Measurements from ENCODE around the gene OR6K3. TPM values are rescaled to one million over a fixed set of nuclear protein-coding genes. Genes with fewer than 3 reads are reported as not detected.

Gene OR6K3
- total RNA-seq, 2 donors from 2014 or later, result not detected

DNA sequence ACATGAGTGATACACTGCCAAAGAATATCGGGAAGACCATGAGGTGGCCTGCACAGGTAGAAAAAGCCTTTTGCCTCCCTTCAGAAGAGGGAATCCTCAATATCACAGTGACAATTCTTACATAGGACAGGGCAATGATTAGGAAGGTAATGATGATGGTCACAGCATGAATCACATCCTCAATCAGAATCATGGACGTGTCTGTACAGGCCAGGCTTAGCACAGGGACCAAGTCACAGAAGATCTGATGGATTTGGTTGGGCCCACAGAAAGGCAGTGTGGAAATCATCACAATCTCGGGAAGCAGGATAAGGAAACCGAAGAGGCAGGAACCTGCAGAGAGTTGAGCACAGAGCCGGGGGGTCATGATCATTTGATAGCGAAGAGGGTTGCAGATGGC lies 3.2 kb downstream of the OR6K3 start:
- 93% methylated on average over 6 of the region's 6 CpGs for WGBS
- no peak for DNase-seq (ENCODE audit: low spot score)
- TF ChIP-seq POLR2A (IDR thresholded peaks at IDR 0.05) (no peak), POLR2AphosphoS5 (IDR thresholded peaks at IDR 0.05) (no peak)
- TF ChIP-seq, protein P1, sequence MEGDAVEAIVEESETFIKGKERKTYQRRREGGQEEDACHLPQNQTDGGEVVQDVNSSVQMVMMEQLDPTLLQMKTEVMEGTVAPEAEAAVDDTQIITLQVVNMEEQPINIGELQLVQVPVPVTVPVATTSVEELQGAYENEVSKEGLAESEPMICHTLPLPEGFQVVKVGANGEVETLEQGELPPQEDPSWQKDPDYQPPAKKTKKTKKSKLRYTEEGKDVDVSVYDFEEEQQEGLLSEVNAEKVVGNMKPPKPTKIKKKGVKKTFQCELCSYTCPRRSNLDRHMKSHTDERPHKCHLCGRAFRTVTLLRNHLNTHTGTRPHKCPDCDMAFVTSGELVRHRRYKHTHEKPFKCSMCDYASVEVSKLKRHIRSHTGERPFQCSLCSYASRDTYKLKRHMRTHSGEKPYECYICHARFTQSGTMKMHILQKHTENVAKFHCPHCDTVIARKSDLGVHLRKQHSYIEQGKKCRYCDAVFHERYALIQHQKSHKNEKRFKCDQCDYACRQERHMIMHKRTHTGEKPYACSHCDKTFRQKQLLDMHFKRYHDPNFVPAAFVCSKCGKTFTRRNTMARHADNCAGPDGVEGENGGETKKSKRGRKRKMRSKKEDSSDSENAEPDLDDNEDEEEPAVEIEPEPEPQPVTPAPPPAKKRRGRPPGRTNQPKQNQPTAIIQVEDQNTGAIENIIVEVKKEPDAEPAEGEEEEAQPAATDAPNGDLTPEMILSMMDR (IDR thresholded peaks at IDR 0.05), result no peak
- no peaks in the 10 kb centered on the region for H3K4me1 ChIP-seq (replicated peaks)
- no peaks in the 10 kb centered on the region for H3K36me3 ChIP-seq
- no peak overlapping the region for H3K27ac ChIP-seq
- no peaks in the 10 kb centered on the region for H3K27me3 ChIP-seq (replicated peaks; ENCODE audit: insufficient read depth)
- intact Hi-C loops (cut with DNase I), result no loop called here
- H3K9me3 ChIP-seq, result no peaks in the 10 kb centered on the region
- no peak overlapping the region for H3K4me3 ChIP-seq

DNA sequence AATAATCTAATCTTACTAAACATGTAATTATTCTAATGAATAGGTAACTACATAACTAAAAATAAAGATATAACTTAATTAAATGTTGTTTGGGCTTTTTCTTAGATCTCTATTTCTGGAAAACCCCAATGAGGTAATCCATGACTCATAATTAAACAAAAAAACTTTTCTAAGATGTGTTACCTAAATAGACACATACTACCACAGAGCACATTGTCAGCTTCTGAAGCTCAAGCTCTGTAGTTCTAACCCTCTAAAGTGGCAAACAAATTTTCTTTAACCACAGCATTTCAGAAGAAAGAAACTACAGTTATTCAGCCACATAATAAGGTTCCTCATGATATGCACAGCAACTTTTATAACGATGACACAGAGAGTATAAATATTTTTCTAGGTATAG lies 4.2 kb downstream of the OR6K3 start:
- no peaks in the 10 kb centered on the region for H3K27me3 ChIP-seq (replicated peaks; ENCODE audit: insufficient read depth)
- no peaks in the 10 kb centered on the region for H3K9me3 ChIP-seq
- no peak for DNase-seq (ENCODE audit: low spot score)
- 80% methylated on average over 1 of the region's 1 CpG for WGBS
- no peak overlapping the region for H3K27ac ChIP-seq
- no peaks in the 10 kb centered on the region for H3K36me3 ChIP-seq
- intact Hi-C loops (cut with DNase I), result no loop called here
- H3K4me1 ChIP-seq (replicated peaks), result no peaks in the 10 kb centered on the region
- no peak overlapping the region for H3K4me3 ChIP-seq
- TF ChIP-seq POLR2A (IDR thresholded peaks at IDR 0.05) (no peak), POLR2AphosphoS5 (IDR thresholded peaks at IDR 0.05) (no peak)
- TF ChIP-seq, protein P1 (IDR thresholded peaks at IDR 0.05), result no peak

DNA sequence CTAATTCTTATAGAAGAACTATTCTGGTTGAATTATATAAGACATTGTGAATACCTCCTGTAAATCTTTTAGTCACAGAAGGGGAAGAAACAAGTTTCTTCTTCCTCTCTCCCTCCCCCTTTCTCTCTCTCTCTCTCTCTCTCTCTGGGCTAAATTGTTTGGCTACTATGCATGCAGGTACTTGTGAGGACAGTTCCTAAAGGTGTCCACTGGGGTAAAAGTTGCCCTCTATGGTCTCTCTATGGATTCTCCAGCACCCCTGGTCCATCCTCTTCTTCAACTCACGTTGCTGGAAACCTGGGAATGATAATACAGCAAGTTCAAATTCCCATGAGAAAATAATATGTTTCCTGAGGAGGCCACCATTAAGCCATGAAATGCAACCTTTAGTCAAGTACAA lies 5.8 kb downstream of the OR6K3 start:
- Histone ChIP-seq H3K36me3 (no peaks in the 10 kb centered on the region), H3K9me3 (no peaks in the 10 kb centered on the region), H3K4me3 (no peak overlapping the region), H3K4me1 (replicated peaks) (no peaks in the 10 kb centered on the region), H3K27ac (no peak overlapping the region), H3K27me3 (replicated peaks; ENCODE audit: insufficient read depth) (no peaks in the 10 kb centered on the region)
- 58% methylated on average over 1 of the region's 1 CpG for WGBS
- no peak for DNase-seq (ENCODE audit: low spot score)
- intact Hi-C loops (cut with DNase I), result no loop called here
- TF ChIP-seq POLR2AphosphoS5 (IDR thresholded peaks at IDR 0.05) (no peak), POLR2A (IDR thresholded peaks at IDR 0.05) (no peak)
- TF ChIP-seq, protein P1 (IDR thresholded peaks at IDR 0.05), result no peak

DNA sequence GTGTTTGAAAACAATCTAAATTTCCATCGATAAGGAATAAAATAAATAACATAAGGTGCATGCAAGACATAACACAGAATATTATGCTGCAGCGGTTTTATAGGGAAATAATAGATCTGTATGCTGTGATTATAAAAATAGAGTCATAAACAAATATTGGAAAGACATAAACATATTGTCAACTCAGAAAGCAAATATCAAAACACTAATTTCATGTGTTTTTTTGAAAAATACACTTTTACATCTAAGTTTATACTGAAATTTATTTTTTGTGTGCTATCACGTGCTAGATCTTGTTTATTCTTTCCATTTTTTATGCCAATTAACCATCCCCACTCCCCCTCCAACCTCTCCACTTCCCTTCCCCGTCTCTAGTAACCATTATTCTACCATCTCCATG lies 9.4 kb downstream of the OR6K3 start:
- intact Hi-C loops (cut with DNase I), result no loop called here
- no peak overlapping the region for H3K4me3 ChIP-seq
- no peak for TF ChIP-seq POLR2AphosphoS5 (IDR thresholded peaks at IDR 0.05)
- TF ChIP-seq, protein P1 (IDR thresholded peaks at IDR 0.05), result no peak
- no peak for TF ChIP-seq POLR2A (IDR thresholded peaks at IDR 0.05)
- no peak for DNase-seq (ENCODE audit: low spot score)
- no peak overlapping the region for H3K27ac ChIP-seq
- H3K36me3 ChIP-seq, result no peaks in the 10 kb centered on the region
- no peaks in the 10 kb centered on the region for H3K9me3 ChIP-seq
- H3K27me3 ChIP-seq (replicated peaks; ENCODE audit: insufficient read depth), result no peaks in the 10 kb centered on the region
- 69% methylated on average over 4 of the region's 4 CpGs for WGBS
- no peaks in the 10 kb centered on the region for H3K4me1 ChIP-seq (replicated peaks)

DNA sequence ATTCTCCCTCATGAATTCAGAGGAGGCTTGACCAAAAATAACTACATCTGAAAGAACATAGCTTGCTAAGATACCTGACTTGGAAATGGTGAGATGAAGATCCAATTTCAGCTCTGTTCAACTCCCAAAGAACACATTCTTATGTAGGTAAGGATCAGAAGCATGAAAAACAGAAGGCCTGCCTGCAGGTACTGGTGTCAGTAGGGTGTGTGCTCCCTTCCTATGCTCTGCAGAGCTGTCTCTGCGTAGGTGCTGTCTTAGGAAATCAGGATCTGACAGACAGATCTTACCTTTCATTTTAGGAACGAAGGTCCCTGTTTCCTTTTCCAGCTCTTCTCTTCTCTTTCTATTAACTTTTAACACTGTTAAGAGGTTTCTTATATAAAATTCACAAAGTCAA lies 14.4 kb downstream of the OR6K3 start:
- WGBS, result 80% methylated on average over 2 of the region's 2 CpGs
- Histone ChIP-seq H3K4me3 (no peak overlapping the region), H3K27ac (no peak overlapping the region), H3K9me3 (no peaks in the 10 kb centered on the region), H3K4me1 (replicated peaks) (no peaks in the 10 kb centered on the region), H3K36me3 (no peaks in the 10 kb centered on the region), H3K27me3 (replicated peaks; ENCODE audit: insufficient read depth) (no peaks in the 10 kb centered on the region)
- intact Hi-C loops (cut with DNase I), result no loop called here
- no peak for TF ChIP-seq POLR2AphosphoS5 (IDR thresholded peaks at IDR 0.05)
- TF ChIP-seq POLR2A (IDR thresholded peaks at IDR 0.05), result no peak
- TF ChIP-seq, protein P1 (IDR thresholded peaks at IDR 0.05), result no peak
- no peak for DNase-seq (ENCODE audit: low spot score)
